K562 (cell line): ENCODE data around the gene GSG1.

Experiments
- ARHGAP35 ChIP-seq: fragments of 450-650 bp; IDR thresholded peaks from 2 replicates; pipeline ENCODE4 v1.6.1; 2018; ENCODE audit not compliant: partially characterized antibody
- POLR2A ChIP-seq: fragments of 450-650 bp; conservative IDR thresholded peaks from 2 replicates; pipeline ENCODE4 v1.6.1; 2016
- POU5F1 ChIP-seq: fragments of 150-350 bp; IDR thresholded peaks from 2 replicates; pipeline ENCODE4 v1.6.1; 2014; ENCODE audit warnings: borderline replicate concordance, low read length, low read depth, mild to moderate bottlenecking; ENCODE audit not compliant: partially characterized antibody
- RFX5 ChIP-seq: IDR thresholded peaks from 2 replicates; pipeline ENCODE4 v1.6.1; 2011; ENCODE audit warnings: low read depth, mild to moderate bottlenecking, improper control_type of control experiment, low read length
- SREBF2 ChIP-seq: sonication (generic); formaldehyde crosslinking; IDR thresholded peaks from 2 replicates; pipeline ENCODE4 v1.4.0; 2020; ENCODE audit warnings: mild to moderate bottlenecking, missing genetic modification reagents
- TCF7 ChIP-seq: sonication (generic); IDR thresholded peaks from 2 replicates; pipeline ENCODE4 v1.6.1; 2016; ENCODE audit warnings: antibody characterized with exemption, borderline replicate concordance
- ZSCAN29 ChIP-seq: fragments of 450-650 bp; IDR thresholded peaks from 2 replicates; pipeline ENCODE4 v1.6.1; 2017
- TF ChIP-seq, protein P1 (sequence below): sonication (generic); formaldehyde crosslinking; IDR thresholded peaks from 2 replicates; pipeline ENCODE4 v1.5.0; 2020; ENCODE audit warnings: missing genetic modification reagents
- TF ChIP-seq, protein P2 (sequence below): sonication (generic); formaldehyde crosslinking; IDR thresholded peaks from 2 replicates; pipeline ENCODE4 v1.8.1; 2023; ENCODE audit warnings: mild to moderate bottlenecking, missing genetic modification reagents
- TF ChIP-seq, protein P3 (sequence below), 3 experiments: IDR thresholded peaks in 2 of 3; conservative IDR thresholded peaks in 1 of 3; 2 replicates each; pipeline ENCODE4 v1.5.1; 2011 to 2012; ENCODE audit warnings: low read length in 3 of 3, mild to moderate bottlenecking in 3 of 3, control low read depth in 2 of 3, improper control_type of control experiment in 1 of 3, inconsistent platforms in 1 of 3, low read depth in 1 of 3, mixed read lengths in 1 of 3, moderate library complexity in 1 of 3; ENCODE audit not compliant: insufficient read depth in 2 of 3

DNA sequence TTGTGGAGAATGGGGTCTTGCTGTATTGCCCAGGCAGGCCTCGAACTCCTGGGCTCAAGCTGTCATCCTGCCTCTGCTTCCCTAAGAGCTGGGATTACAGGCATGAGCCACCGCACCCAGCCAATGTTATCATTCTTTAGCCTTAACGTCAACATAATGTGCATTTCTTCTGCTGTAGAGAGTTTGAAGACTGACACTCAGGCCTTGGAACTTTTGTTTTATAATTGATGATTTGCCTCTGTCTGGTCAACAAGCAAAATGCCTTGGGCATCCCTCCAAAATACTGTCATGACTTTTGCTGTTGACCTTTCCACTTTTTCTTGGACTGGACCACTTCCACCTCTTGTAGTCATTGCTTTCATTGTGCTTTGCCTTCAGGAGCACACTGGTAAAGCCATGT, 30.3 kb downstream of the GSG1 start:
- TF ChIP-seq POU5F1 (no peak), SREBF2 (CRISPR knock-in tag) (no peak), POLR2A (no peak), ARHGAP35 (no peak), TCF7 (no peak), ZSCAN29 (no peak), RFX5 (no peak)
- TF ChIP-seq, protein P1, sequence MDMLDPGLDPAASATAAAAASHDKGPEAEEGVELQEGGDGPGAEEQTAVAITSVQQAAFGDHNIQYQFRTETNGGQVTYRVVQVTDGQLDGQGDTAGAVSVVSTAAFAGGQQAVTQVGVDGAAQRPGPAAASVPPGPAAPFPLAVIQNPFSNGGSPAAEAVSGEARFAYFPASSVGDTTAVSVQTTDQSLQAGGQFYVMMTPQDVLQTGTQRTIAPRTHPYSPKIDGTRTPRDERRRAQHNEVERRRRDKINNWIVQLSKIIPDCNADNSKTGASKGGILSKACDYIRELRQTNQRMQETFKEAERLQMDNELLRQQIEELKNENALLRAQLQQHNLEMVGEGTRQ (CRISPR knock-in tag): no peak
- TF ChIP-seq, protein P2, sequence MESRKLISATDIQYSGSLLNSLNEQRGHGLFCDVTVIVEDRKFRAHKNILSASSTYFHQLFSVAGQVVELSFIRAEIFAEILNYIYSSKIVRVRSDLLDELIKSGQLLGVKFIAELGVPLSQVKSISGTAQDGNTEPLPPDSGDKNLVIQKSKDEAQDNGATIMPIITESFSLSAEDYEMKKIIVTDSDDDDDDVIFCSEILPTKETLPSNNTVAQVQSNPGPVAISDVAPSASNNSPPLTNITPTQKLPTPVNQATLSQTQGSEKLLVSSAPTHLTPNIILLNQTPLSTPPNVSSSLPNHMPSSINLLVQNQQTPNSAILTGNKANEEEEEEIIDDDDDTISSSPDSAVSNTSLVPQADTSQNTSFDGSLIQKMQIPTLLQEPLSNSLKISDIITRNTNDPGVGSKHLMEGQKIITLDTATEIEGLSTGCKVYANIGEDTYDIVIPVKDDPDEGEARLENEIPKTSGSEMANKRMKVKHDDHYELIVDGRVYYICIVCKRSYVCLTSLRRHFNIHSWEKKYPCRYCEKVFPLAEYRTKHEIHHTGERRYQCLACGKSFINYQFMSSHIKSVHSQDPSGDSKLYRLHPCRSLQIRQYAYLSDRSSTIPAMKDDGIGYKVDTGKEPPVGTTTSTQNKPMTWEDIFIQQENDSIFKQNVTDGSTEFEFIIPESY: no peak
- TF ChIP-seq, protein P3, sequence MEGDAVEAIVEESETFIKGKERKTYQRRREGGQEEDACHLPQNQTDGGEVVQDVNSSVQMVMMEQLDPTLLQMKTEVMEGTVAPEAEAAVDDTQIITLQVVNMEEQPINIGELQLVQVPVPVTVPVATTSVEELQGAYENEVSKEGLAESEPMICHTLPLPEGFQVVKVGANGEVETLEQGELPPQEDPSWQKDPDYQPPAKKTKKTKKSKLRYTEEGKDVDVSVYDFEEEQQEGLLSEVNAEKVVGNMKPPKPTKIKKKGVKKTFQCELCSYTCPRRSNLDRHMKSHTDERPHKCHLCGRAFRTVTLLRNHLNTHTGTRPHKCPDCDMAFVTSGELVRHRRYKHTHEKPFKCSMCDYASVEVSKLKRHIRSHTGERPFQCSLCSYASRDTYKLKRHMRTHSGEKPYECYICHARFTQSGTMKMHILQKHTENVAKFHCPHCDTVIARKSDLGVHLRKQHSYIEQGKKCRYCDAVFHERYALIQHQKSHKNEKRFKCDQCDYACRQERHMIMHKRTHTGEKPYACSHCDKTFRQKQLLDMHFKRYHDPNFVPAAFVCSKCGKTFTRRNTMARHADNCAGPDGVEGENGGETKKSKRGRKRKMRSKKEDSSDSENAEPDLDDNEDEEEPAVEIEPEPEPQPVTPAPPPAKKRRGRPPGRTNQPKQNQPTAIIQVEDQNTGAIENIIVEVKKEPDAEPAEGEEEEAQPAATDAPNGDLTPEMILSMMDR (IDR thresholded peaks at IDR 0.05 in 2 of 3, conservative IDR thresholded peaks at IDR 0.05 in 1 of 3; ENCODE audit: insufficient read depth in 2 of 3, low read depth in 1 of 3, low read length in 3 of 3): no peak
